ENCODE data around the gene KIF25.
"Not testable (repeated sequence)": the region's sequence is repeated elsewhere in the genome, so short reads cannot be mapped to it uniquely, and the experiment has no call there.

The KIF25 gene

DNA sequence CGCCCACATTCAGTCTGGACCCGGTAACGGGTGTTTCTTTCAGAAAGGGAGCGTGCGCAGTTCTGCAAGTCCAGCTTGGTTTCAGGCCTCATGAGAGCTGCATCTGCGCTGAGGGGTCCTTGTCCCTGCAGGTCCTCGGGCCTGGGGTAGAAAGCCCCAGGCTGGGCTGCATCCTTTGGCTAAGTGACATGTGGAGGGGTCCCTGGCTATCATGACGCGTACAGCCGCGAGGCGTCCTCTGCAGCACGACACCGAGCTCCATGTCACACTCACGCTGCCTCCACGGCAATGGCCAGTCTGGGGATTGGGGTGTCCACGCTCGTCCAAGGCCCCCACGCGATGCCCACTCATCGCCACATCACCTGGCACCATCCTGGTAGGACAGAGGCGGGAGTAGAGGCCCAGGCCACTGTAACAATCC, 1.7 kb upstream of the KIF25 start:
- DNase-seq (ENCODE audit: low read depth) = no peak

DNA sequence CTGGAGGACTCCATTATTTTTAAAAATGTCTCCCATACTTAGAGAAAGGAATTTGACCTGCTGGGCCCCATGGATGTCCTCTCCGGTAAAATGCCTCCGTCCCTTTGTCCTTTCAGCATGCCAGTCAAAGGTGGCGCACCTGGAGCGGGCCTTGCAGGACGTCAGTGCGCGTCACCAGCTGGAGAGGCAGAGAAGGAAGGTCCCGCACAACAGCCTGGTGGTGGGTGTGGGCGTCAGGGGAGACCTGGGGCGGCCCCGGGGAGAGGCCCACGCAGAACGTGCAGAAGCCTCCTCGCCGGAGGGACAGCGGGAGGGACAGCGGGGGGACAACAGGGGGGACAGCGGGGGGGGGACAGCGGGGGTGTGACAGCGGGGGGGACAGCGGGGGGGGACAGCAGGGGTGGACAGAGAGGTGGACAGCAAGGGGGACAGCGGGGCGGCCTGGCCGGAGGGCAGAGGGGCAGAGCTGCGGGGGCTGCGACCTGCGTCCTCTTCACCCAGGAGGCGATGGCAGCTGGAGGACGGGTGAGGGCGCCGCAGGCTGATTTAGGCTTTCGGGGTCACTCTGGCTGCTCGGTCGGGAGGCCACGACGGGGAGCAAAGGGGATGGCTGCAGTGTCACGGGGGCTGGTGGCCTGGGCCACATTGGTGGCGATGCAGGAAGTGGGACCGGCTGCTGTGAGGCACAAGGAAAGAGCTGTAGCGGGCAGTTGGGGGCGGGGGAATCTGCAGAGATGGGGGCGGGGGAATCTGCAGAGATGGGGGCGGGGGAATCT, 859 bp upstream of the KIF25 start:
- DNase-seq (ENCODE audit: low read depth) = no peak

DNA sequence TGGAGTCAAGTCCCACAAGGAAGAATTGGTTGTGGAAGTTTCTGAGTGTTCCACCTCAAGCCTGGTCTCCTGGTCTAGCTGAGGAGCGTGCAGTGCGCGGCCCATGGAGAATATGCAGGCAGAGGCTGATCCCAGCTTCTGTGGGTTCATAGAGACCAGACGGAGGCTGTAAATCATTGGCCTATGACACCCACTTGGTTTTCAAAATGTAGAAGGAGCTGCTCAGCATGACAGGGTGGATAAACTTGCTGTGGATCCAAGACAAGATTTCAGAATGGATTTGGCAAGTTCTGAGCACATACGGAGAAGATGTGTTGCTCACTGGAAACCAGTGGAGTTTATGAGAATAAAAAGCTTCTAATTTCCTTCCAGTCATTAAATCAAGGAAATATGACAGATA, 744 bp downstream of the KIF25 start:
- no peak for DNase-seq (ENCODE audit: low read depth)

DNA sequence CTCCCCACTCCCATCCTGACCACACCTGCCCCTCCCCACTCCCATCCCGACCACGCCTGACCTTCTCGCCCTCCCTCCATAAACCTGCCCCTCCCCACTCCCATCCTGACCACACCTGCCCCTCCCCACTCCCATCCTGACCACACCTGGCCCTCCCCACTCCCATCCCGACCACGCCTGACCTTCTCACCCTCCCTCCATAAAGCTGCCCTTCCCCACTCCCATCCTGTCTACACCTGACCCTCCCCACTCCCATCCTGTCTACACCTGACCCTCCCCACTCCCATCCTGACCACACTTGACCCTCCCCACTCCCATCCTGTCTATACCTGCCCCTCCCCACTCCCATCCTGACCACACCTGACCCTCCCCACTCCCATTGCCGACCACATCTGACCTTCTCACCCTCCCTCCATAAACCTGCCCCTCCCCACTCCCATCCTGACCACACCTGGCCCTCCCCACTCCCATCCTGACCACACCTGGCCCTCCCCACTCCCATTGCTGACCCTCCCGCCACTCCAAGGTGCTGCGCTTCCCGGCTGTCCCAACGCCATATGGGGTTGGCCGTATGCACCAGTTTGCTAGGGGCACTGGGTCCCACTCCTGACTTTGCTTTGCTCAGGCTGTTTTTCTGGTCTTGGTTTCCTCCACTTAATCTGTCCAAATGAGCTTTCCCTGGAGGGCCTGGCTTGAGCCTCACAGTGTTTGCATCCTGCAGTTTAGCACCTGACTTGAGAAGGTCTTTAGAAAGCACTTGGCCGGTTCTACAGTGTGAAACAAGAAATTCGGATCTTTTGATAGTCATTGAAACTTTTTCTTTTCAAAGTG, 2.9 kb downstream of the KIF25 start:
- DNase-seq (ENCODE audit: low read depth) = no peak

DNA sequence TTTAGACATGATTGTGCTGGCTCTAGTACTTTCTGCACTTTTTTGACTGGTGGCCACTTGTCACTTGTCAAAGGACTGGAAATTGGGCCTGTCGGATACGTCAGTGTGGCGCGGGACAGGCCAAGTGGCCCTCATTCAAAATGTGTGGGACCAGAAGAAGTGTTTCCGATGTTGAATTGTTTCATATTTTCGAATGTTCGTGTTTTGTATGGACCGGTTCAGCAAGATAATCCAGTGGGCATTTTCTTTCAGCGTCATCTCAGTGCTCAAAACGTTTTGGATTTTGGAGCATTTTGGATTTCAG, 3.5 kb downstream of the KIF25 start:
- DNase-seq (ENCODE audit: low read depth) = no peak

DNA sequence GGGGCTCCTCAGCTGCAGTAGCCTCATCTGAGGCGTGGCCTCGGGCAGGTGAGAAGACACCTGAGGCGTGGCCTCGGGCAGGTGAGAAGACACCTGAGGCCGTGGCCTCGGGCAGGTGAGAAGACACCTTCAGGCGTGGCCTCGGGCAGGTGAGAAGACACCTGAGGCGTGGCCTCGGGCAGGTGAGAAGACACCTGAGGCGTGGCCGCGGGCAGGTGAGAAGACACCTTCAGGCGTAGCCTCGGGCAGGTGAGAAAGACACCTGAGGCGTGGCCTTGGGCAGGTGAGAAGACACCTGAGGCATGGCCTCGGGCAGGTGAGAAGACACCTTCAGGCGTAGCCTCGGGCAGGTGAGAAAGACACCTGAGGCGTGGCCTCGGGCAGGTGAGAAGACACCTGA, 4.0 kb downstream of the KIF25 start:
- not testable (repeated sequence) for DNase-seq (ENCODE audit: low read depth)

DNA sequence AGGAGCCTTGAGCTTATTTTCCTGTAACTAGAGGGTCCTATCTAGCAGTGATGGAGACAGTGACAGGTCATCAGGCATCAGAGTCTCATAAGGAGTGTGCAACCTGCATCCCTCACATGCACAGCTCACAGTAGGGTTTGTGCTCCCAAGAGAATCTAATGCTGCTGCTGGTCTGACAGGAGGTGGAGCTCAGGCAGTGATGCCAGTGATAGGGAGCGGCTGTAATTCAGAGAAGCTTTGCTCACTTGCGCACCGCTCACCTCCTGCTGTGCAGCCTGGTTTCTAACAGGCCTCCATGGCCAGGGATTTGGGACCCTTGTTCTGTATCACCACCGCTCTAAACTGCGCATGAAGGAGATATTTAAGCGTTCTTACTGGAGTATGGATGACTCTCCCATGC, 5.3 kb downstream of the KIF25 start:
- DNase-seq (ENCODE audit: low read depth) = no peak

DNA sequence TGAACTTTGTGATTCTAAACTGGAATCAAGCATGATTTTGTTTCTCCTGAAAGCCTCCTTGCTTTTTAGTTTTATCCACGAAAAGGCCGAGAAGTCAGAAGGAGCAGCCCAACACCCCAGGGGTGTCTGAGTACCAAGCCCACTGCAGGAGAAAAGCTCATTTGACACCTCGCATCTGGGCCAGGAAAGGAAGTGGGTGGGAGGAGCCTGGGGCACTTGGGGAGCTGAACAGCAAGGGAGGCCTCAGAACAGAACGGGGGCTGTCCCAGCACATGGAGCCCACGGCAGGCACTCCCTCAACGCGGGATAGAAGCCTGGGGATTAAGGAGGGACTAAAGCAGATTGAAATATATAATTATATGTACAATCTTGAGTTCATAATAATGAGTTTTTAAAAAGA, 6.6 kb downstream of the KIF25 start:
- DNase-seq (ENCODE audit: low read depth) = no peak

DNA sequence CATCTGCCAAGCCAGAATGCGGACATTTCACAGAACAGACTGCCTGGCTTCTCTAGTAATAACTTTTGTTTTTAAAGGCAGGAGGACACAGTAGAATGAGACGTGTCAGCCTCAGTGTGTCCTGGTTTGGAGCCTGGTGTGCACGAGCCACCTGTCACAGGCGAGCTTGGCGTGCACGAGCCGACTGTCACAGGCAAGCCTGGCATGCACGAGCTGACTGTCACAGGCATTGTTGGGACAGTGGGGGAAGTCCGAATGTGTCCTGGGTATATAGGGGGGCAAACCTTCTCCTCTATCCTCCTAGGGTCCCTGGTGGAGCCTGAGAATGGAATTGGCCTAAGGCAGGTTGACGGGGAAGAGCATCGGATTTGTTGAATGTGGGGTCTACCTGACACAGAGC, 7.5 kb downstream of the KIF25 start:
- no peak for DNase-seq (ENCODE audit: low read depth)

DNA sequence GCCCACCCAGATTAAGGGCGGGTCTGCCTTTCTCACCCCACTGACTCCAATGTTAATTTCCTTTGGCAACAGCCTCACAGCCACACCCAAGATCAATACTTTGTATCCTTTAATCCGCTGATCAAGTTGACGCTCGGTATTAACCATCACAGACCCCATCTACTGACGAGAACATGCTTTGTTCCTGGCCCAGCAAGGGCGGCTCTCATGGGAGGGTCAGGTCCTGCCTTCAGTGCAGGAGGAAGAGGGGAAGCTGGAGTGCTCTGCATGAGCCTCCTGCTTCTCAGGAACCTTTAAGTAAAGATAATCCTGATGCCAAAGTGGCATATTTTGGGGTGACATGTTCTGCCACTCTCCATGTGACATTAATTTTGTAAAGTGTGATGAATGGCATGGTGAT, 8.3 kb downstream of the KIF25 start:
- DNase-seq (ENCODE audit: low read depth) = no peak

DNA sequence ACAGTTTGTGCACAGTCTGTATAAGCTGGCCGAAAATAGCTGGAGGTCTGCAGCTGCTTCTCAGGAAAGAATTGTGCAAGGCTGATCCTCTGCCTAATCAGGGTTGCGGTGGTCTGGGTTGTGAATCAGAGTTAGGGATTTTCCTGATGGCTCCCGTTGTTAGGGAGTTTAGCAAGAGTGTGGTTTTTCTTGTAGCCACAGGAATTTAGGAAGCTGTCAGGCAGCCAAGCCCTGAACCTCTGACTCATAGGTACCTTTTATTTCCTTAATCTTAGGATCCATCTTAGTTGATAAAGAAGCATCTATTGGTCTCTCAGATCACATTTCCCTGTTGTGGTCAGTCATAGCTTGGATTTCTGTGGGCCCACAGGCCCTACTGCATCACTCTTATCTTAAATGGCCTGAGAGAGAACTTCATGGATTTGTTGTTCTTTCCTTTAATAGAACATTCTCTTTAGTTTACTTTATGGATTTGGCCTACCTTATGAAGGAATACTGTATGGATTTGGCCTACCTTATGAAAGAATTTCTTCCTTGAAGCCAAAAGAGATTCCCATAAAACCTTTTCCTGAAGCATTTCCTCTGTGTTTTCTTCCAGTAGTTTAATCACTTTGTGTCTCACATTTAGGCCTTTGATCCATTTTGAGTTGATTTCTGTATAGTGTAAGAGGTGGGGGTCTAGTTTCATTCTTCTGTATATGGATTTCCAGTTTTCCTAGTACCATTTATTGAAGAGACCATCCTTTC, 10.3 kb downstream of the KIF25 start:
- peak; percentile 92 for DNase-seq (ENCODE audit: low read depth)

DNA sequence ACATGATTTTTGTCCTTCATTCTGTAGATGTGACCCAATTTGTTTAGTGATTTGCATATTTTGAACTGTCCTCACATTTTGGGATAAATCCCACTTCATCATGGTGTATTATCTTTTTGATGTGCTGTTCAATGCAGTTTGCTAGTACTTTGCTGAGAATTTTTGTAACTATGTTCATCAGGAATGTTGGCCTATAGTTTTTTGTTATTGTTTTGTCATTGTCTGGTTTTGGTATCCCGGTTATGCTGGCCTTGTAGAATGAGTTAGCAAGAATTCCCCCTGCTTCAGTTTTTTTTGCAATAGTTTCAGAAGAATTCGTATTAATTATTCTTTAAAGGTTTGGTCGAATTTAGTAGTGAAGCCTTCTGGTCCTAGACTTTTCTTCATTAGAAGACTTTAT, 11.9 kb downstream of the KIF25 start:
- DNase-seq (ENCODE audit: low read depth) = no peak

DNA sequence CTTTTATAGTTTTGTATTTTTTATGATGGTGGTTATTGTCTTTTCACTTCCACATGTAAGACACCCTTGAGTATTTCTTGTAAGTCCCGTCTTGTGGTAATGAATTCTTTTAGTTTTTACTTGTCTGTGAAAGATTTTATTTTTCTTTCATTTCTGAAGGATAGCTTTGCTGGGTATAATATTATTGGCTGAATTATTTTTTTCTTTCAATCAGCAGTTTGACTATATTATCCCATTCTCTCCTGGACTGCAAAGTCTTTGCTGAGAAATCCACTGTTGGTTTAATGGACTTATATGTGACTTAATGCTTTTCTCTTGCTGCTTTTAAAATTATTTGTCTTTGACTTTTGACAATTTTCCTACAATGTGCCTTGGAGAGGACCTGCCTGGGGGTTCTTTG, 13.8 kb downstream of the KIF25 start:
- no peak for DNase-seq (ENCODE audit: low read depth)

DNA sequence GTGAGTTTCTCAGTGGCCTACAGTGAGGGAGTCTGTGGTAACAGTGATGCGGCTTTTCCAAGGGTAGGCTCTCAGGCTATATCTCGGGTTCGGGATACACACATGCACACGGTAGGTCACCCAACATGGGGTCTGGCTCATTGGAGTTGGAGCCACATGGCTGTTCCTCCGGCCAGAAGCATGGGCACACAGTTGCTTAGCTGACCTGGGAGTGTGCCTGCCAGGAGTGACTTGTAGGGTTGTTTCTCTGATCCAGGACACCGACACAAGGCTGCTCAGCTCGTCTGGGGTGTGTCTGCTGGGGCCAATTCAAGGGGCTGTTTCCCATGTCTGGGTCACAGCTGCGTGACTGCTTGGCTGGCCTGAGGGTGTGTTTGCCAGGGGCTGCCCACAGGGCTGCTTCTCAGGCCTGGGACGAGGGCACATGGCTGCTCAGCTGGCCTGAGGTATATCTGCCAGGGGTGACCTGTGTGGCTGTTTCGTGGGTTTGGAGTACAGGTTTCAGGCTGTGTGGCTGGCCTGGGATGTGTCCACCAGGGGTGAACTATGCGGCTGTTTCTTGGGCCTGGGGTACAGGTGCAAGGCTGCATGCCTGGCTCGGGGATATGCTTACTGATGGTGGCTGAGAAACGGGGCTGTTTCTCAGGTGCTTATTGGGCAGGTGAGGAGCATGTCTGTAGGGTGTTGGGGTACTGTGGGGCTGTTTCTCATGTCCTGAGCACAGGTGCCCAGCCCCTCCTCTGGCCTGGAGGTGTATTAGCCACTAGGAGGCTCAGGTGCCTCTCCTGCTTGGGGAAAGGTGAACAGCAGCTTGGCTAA, 15.2 kb downstream of the KIF25 start:
- DNase-seq (ENCODE audit: low read depth) = no peak

DNA sequence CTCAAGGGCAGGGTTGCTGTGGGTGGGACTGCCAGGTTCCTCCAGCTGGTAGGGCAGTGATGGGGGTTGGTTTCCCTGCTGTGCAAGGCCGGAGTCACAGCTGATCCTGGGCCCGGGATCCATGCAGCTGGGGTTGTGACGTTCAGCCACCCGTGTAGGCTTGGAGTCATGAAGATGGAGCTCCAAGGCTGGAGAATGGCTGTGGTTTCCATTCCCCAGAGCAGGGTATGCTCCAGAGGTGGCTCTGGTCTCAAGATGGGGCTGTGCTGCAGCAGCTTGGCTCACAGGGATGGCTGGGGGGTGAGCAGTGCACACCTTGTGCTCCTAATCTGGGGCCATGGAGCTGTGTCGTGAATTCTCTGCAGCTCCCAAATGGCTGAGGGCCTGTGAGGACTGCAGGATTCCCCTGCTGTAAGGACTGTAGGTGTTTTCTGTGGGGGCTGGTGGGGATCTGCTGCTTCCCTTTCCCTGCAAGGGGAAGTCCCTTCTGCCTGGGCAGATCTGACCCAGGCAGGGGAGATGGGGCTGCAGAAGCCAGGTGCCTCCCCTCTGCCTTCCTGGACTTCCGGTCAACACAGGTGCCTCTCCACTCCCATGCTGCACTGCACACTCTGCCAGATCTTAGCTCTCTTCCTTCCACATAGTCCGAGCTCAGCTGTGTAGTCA, 15.9 kb downstream of the KIF25 start:
- DNase-seq (ENCODE audit: low read depth) = no peak

DNA sequence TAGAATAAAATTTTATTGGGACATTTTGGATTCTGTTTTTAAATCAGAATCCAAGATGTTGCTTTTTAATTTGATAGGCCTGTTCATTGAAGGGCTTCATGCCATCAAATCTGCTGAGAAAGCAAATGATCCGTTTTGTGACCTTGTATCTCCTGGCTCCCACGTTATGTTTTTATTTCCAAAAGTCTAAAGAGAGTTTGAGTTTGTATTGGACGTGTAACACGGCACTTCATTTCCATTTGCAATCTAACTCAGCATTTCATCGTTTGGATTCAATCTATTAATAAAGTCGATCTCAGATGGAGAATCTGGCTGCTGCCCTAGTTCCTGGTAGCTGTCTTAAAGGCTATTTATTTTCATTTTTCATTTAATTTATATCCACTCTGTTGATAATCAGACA, 17.0 kb downstream of the KIF25 start:
- no peak for DNase-seq (ENCODE audit: low read depth)

DNA sequence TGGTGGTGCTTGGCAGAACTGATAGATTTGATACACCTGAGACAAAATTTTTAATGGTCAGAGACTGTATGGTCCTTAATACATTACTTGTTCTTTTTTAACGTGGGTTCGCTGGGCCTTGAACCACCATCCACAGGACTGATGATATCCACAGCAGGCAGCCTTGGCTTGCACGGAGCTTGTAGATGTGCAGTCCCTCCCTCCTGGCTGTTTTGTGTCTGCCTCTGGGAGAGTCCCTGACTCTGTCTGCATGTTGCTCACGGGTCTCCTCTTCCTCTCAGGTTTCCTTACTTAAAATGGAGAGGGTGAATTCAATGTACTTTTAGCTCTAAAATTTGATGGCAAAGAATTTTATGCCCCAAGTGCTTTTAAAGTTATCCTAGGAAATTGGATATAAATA, 17.5 kb downstream of the KIF25 start:
- no peak for DNase-seq (ENCODE audit: low read depth)

DNA sequence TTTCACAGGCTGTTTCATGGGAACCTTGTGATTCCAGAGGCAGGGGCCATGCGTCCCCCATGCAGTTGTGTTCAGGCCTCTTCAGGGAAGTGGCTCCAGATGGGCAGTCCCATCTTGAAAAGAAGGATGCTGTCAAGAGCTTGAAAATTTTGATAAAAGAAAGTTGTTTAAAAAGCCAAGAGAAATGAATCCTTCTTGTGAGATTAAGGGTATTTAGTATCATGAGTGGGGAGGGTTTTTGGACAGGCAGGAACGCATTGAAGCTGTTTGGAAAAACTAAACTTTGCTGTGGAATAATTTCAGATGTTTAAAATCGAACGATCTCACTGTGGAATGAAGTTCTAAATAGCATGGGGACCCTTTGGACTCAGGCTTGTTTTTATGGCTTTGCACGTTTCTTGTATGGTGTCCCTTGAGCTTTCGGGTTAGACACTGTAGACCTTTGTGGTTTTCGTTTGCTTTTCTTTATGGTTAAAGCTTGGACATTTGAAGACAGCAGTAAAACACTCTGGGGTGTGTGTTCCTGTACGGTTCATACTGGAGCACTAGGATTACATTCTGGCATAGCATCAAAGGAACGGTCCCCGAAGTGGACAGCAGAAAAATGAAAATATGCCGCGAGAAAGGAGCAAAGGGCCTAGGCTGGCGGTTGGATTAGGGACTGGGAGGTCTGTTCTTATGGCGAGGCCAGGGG, 18.2 kb downstream of the KIF25 start:
- no peak for DNase-seq (ENCODE audit: low read depth)

DNA sequence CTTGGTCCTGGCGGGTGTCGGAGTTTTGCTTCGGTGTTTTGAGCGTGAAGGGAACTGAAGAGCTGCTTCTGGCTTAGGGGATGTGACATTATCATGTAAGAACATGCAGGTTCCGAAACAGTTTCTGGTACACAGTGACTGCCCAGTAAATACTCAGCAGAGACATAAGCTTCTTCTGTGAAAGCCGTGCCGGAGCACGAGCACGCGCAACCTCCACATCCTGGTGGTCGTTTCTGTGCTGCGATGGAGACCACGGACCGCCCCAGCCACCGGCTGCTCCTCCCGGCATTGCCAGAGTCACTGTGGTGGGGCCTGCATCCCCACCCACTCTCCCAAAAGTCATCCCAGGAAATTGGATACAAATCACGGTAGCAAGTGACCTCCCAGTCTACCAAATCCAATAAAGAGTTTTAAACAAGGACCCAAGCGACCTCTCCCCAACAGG, 18.7 kb downstream of the KIF25 start:
- DNase-seq (ENCODE audit: low read depth) = no peak

DNA sequence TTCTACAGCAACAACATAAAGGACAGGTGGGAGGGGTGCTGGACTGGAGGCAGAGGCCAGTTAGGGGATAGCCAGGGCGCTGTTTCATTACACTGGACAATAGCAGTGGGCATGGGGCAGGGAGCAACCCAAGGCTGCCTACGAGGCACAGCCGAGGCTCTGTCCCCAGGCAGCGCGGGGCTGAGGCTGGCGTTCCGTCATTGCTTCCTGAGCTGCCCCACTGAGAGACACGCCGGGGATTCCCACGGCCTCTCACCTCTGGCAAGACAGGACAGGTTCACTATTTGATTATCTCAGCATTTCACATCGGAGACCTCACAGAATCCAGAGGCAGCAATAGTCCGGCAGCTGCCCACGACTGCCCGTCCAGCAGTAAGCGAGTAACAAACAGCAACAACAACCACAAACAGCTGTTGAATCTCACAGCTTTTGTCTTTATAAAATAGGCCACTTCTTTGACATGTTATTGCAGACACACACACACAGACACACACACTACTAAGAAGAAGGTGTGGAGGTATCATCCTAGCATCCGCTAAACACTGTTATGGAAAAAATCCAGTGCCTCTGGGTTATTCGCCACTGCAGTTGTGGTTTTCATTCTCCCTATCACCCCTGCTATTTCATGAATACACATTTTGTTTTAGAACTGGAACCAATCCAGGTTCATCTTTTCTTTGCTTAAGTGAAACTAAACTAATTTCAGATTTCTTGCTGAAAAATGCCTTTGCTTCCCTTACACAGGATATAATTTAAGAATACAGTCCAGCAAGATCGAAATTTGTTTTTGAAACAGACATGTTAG, 19.5 kb downstream of the KIF25 start:
- no peak for DNase-seq (ENCODE audit: low read depth)

Data from HS-5 (cell line).